Measurements from ENCODE around the gene PIK3R3. TPM values are rescaled to one million over a fixed set of nuclear protein-coding genes. Genes with fewer than 3 reads are reported as not detected.

Gene PIK3R3
- total RNA-seq, 1 experiment from 2014 or later, result 12.4 TPM

GRCh38 chr1:46134660-46135331, 2.4 kb upstream of the PIK3R3 start:
- Histone ChIP-seq H2BK15ac (ENCODE audit: low read depth, low read length) (no peak overlapping the region), H2BK20ac (ENCODE audit: low read depth, low read length, poor library complexity, severe bottlenecking) (no peak overlapping the region), H4K91ac (ENCODE audit: insufficient read length, low read depth, low read length) (no peak overlapping the region), H3K18ac (ENCODE audit: insufficient read length, low read depth, low read length) (no peak overlapping the region), H3K56ac (ENCODE audit: insufficient read length, low read depth, low read length) (no peak overlapping the region), H3K23ac (ENCODE audit: insufficient read length, low read depth, low read length) (no peak overlapping the region), H3K4me1 (ENCODE audit: insufficient read depth, low read length) (peaks cover 6% of the 10 kb centered on the region; the same call in 1 of the 2 replicates), H3K4me2 (ENCODE audit: insufficient read depth, insufficient read length, low read length) (no peak overlapping the region), H3K9ac (ENCODE audit: extremely low read depth, insufficient read length, low read length) (no peak overlapping the region), H3K79me2 (ENCODE audit: insufficient read depth, low read length) (no peaks in the 10 kb centered on the region), H3K4ac (ENCODE audit: low read depth, low read length) (no peak overlapping the region), H3K27ac (ENCODE audit: insufficient read length, low read depth, low read length) (no peak overlapping the region), H2AK5ac (ENCODE audit: insufficient read length, low read length) (no peak overlapping the region), H2BK120ac (ENCODE audit: low read depth, low read length, poor library complexity, severe bottlenecking) (no peak overlapping the region), H3K9me3 (ENCODE audit: control insufficient read depth, low read depth, low read length) (no peaks in the 10 kb centered on the region), H3K23me2 (ENCODE audit: insufficient read length, low read depth, low read length, poor library complexity, severe bottlenecking) (peaks cover 15% of the 10 kb centered on the region), H4K8ac (replicated peaks; ENCODE audit: insufficient read length, low read depth, low read length) (no peak overlapping the region), H3T11ph (ENCODE audit: low read length) (no peak overlapping the region), H3K27me3 (ENCODE audit: insufficient read depth, low read length) (no peaks in the 10 kb centered on the region; the same call in 1 of the 2 replicates), H2BK12ac (ENCODE audit: insufficient read length, low read depth, low read length) (no peak overlapping the region), H2AFZ (ENCODE audit: low read length) (no peak overlapping the region), H3K14ac (ENCODE audit: insufficient read depth, low read length) (no peak overlapping the region), H4K20me1 (ENCODE audit: control insufficient read depth, insufficient read depth, insufficient read length) (no peaks in the 10 kb centered on the region), H4K5ac (ENCODE audit: insufficient read length, low read depth, low read length) (no peak overlapping the region), H2BK5ac (ENCODE audit: insufficient read length, low read length) (no peak overlapping the region), H3K79me1 (ENCODE audit: insufficient read depth, low read depth, low read length, poor library complexity, severe bottlenecking) (no peaks in the 10 kb centered on the region)
- no peak for TF ChIP-seq CTCF (conservative IDR thresholded peaks at IDR 0.05)
- no CpG with 5 or more reads among the region's 3 CpGs for WGBS (ENCODE audit: extremely low coverage, insufficient read length, low lambda C conversion rate)
- Mint-ChIP-seq H3K4me3 (no peak overlapping the region), H3K36me3 (ENCODE audit: insufficient read depth in 1 of 3, low read depth in 3 of 3) (no peaks in the 10 kb centered on the region), H3K4me1 (peaks cover 25 to 34% of the 10 kb centered on the region in 2 experiments), H3K27me3 (ENCODE audit: low read depth) (peaks cover 20% of the 10 kb centered on the region), H3K27ac (no peak overlapping the region), H3K9me3 (peaks cover 0 to 3% of the 10 kb centered on the region in 2 experiments; a peak in 1 of 5 replicates)
- no peak for DNase-seq

All from H9 (cell line).